HG03469 (cell line): ENCODE results near the gene TMBIM1.

ENCODE experiments used
- ATAC-seq: cut with Tn5 transposase; IDR thresholded peaks from one replicate; pipeline ENCODE4 v1.9.1; 2021; ENCODE audit warnings: mild to moderate bottlenecking, moderate library complexity, moderate number of reproducible peaks; ENCODE audit not compliant: unreplicated experiment

TMBIM1 gene, protein sequence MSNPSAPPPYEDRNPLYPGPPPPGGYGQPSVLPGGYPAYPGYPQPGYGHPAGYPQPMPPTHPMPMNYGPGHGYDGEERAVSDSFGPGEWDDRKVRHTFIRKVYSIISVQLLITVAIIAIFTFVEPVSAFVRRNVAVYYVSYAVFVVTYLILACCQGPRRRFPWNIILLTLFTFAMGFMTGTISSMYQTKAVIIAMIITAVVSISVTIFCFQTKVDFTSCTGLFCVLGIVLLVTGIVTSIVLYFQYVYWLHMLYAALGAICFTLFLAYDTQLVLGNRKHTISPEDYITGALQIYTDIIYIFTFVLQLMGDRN

GRCh38 chr2:218292048-218293014, at the start of gene TMBIM1:
Gene TMBIM1 (minus strand): TSS chr2:218292503. CDS start chr2:218282141, 10,362 bp downstream.
- ATAC-seq: peak; percentile 41

GRCh38 chr2:218341381-218341780, 49.1 kb upstream of the TMBIM1 start:
- ATAC-seq: no peak

DNA sequence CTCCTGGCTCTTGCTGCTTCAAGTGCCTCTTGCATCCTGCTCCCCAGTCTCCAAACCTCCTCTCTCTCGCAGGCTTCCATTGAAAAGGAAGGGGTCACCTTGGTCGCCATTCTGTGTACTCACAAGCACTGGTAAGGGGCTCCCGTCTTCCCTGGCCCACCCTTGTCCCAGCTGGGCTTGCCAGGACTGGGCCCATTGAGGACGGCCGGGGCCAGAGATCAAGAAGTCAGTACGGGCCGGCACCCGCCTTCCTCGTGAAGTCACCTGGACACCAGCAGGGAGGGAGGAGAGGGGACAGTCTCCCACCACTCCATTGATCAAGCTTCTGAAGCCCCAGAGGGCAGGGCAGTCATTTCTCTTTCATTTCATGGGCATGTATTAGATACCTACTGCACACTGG, 48.4 kb upstream of the TMBIM1 start:
- no peak for ATAC-seq

- no peak for ATAC-seq
Observed at GRCh38 chr2:218334531-218334930, 42.2 kb upstream of the TMBIM1 start.

- no peak for ATAC-seq
Observed at GRCh38 chr2:218332920-218333645, 40.8 kb upstream of the TMBIM1 start.

DNA sequence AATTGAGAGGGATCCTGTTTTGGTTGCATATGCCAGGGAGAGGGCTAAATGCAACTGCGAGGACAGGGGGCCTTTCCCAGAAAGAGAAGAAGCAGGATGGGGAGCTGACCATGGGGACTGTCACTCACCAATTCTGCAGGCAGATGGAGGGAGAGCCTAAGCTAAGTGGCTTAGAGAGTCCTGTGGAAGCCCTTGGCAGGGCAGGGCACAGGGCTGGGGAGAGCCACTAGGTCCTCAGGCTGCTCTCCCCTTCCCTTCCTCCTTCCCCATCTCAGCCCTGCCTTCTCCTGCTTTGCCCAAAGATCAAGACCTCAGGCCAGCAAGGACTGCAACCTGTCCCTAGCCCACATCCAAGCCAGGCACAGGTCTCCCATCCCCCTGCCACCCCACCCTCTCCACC, 40.0 kb upstream of the TMBIM1 start:
- no peak for ATAC-seq

DNA sequence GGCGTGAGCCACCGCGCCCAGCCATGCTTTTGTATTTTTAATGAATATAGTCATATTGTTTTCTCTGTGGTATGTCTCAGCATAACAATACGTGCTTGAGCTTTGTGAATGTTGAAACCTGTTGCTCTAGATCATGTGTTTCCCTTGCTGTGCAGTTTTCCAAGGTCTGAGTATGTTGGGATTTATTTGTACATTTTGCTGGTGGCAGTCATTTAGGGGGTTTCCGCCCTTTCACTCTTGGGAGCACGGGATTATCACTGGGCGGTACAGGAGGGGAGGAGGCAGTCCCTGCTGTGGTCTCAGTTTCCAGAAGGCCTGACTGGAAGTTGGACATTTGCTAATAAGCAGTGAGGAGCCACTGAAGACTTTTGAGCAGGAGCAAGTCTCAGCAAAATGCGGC, 39.4 kb upstream of the TMBIM1 start:
- ATAC-seq: no peak

DNA sequence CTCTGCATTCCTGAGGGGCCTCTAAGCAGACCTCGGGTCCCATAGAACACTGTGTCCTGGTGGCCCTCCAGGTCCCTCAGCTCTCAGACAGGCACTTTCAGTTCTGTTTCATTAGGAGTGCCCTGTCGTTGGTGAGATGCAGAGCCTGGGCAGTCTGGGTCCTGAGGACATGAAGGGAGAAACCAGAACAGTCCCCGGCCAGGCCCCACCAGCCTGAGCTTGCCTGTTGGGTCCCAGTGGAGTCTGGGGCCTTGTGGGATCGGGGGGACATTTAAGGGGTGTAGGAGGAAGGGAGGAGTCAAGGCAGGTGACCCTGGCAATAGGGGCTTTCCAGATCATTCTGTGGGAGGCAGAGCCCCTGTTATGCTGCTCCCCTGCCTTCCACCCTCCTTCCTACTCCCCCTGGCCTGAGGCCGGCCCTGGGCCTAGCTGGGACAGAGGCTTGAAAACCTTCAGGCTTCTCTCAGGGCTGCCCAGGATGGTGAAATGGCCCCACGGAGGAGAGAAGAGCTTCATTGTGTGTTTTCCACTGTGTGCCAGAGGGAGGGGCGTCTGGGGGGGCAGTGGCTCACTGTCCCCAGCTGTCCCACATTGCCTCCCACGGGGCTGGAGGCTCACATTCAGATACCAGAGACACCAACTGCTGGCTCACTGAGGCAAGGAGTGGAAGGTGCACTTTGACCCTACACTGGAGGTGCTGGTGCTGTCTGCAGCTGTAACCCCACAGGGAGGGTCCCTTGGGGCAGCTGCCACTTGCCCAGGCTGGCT, 37.7 kb upstream of the TMBIM1 start:
- ATAC-seq: no peak

GRCh38 chr2:218329027-218329825, 36.9 kb upstream of the TMBIM1 start:
- ATAC-seq: no peak

- ATAC-seq: no peak
Observed at GRCh38 chr2:218328294-218328693, 36.0 kb upstream of the TMBIM1 start.

DNA sequence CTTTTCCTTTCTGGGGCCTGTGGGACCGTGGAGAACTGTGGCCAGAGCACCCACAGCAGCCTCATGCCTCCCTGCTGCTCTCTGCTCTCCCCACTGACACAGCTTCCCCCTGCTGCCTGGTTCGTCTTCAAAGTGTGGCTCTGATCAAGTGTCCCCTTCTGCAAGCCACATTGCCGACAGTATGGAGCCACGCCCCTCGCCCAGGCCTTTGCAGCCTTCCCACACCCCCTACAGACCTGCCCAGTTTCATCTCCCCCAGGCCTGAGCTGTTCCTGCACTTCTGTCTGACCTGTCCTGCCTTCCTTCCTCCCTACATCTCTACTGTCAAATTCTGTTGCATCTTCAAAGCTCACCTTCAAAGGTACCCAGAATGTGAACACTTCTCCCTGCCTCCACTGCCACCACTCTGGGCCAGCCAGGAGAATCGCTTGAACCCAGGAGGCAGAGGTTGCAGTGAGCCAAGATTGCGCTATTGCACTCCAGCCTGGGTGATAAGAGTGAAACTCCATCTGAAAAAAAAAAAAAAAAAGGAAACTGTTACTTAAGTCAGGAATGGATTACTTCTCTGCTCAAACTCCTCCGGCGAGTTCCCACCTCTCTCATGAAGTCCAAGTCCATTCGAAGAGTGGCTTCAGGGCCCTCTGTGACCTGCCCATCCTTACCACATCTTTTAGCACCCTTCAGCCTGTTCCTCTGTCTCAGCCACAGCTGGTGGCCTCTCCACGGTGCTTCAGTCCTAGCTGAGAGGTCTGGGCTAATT, 35.3 kb upstream of the TMBIM1 start:
- ATAC-seq: no peak

DNA sequence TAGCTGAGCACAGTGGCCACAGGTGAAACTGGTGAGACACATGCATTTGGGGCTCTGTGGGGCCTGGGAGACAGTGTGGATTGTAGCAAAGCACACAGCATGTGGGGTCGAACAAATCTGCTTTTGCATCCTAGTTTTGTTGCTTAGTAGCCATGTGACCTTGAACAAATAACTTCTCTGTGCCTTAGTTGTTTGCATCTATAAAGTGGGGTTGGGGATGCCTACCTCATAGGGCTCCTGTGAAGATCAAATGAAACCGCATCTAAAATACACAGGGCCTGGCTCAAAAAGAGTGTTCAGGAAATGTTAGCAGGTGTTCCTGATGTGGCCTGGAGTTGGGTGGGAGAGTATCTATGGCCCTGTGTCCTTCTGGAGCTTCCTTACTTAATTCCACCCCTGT, 34.0 kb upstream of the TMBIM1 start:
- ATAC-seq: no peak

- ATAC-seq: no peak
Observed at GRCh38 chr2:218325566-218326160, 33.4 kb upstream of the TMBIM1 start.

GRCh38 chr2:218323526-218324472, 31.5 kb upstream of the TMBIM1 start:
- ATAC-seq: no peak

DNA sequence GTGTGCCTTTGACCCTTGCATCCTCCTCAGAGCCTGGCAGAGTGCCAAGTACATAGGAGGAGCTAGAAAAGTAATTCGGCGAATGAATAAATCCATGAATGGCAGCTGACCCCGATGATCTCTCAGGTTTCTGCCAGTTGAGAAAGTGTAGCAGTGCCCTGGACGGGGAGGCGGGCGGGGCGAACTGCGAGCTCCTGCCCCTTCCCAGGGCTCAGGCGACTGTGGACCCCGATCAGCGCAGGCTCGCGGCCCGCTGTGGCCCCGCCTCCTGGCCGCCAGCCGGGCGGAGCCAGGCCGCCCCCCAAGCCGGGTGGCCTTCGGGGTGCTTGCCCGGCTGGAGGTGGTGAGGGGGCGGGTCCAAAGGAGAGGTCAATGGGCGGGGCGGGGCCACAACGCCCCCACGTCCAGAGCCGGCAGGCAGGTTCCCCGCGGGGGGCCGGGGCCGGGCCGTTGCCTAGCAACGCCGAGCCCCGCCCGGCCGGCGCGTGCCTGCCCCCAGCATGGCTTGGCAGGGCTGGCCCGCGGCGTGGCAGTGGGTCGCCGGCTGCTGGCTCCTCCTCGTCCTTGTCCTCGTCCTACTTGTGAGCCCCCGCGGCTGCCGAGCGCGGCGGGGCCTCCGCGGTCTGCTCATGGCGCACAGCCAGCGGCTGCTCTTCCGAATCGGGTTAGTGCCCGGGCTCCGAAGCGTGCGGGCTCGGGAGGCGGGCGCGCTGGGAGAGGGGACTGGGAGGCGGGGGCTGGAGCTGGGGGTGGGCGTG, 30.6 kb upstream of the TMBIM1 start:
- ATAC-seq: peak; percentile 68

DNA sequence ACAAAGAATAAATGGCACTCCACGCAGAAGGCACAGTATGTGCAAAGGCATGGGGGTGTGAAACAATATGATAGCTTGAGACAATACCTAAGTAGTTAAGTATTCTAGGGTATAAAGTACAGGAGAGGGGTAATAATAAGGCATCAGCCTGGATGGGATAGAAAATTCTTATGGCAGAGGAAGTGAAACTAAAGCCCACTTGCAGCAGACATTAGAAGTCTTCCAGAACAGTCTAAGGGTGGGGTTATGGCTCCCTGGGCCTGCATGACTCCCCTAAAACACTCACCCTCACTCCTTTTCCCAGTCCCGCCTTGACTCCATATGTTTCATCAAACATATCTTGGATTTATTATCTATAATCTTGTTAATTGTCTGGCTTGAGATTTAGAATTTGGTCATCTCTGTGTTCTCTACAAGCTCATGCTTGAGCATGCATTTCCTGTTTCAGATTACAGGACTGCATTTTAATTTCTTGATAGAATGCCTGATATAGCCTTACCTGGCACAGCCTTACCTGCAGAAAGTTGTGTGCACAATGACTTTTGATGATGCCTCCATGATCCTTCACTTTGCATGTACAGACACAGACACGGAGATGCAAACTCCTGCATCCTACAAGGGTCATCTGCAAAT, 28.5 kb upstream of the TMBIM1 start:
- no peak for ATAC-seq
